LNCaP clone FGC (cell line): ENCODE results near the gene ZDHHC16.
"Not testable (repeated sequence)": the region's sequence is repeated elsewhere in the genome, so short reads cannot be mapped to it uniquely, and the experiment has no call there.

Source experiments
- DNase-seq: peaks from one replicate; pipeline ENCODE4 v3.0.0-alpha.2; 2011; ENCODE audit warnings: low read depth
- H3K4me3 ChIP-seq: 2 replicates; pipeline ENCODE4 v1.5.1; 2011; ENCODE audit warnings: mild to moderate bottlenecking, low read depth, low read length, control low read depth
- CTCF ChIP-seq: IDR thresholded peaks from 2 replicates; pipeline ENCODE4 v1.5.1; 2012; ENCODE audit warnings: mild to moderate bottlenecking; ENCODE audit not compliant: control insufficient read depth, insufficient read depth; ENCODE audit errors: extremely low read depth

The ZDHHC16 gene

GRCh38 chr10:97475936-97476594, 30.1 kb downstream of the ZDHHC16 start:
- H3K4me3 ChIP-seq: no peak overlapping the region
- TF ChIP-seq CTCF: no peak
- DNase-seq: no peak

GRCh38 chr10:97479410-97479809, 33.4 kb downstream of the ZDHHC16 start:
- DNase-seq, H3K4me3 ChIP-seq: not testable (repeated sequence)

- DNase-seq: no peak
- H3K4me3 ChIP-seq: no peak overlapping the region
- no peak for TF ChIP-seq CTCF
Observed at GRCh38 chr10:97479939-97480338, 34.0 kb downstream of the ZDHHC16 start.

- no peak overlapping the region for H3K4me3 ChIP-seq
- TF ChIP-seq CTCF: no peak
- no peak for DNase-seq
Observed at GRCh38 chr10:97481071-97481470, 35.1 kb downstream of the ZDHHC16 start.

- no peak for TF ChIP-seq CTCF
- no peak for DNase-seq
- H3K4me3 ChIP-seq: no peak overlapping the region
Observed at GRCh38 chr10:97482381-97482780, 36.4 kb downstream of the ZDHHC16 start.

GRCh38 chr10:97483506-97483905, 37.5 kb downstream of the ZDHHC16 start:
- no peak for DNase-seq
- no peak for TF ChIP-seq CTCF
- no peak overlapping the region for H3K4me3 ChIP-seq

GRCh38 chr10:97483921-97484320, 37.9 kb downstream of the ZDHHC16 start:
- DNase-seq: no peak
- no peak overlapping the region for H3K4me3 ChIP-seq
- TF ChIP-seq CTCF: no peak
